Left cardiac atrium (tissue), 4 donors: ENCODE data around the gene ARMC5. TPM values are rescaled to one million over a fixed set of nuclear protein-coding genes. Genes with fewer than 3 reads are reported as not detected.

Experiments used
- ATAC-seq, 2 donors: fragments of 200-7000 bp; cut with Tn5 transposase; one replicate each; pipeline ENCODE4 v1.9.1; 2020; ENCODE audit warnings: mild to moderate bottlenecking in 2 of 2, moderate library complexity in 2 of 2
- DNase-seq: peaks from one replicate; pipeline ENCODE4 v3.0.0-alpha.2; 2020
- intact Hi-C, 2 donors: fragments of 100-400 bp; cut with DNase I; formaldehyde crosslinking; loops; one replicate each; pipeline versions ENCODE4 v1.14.1 to v1.15.1; 2022 to 2023
- total RNA-seq, 2 donors: library from RNA; stranded (reverse); fragmentation: NEBNext Ultra II Directional; extraction: Animal tissue kit (Norgen Biotek cat#: 25700); gene quantifications; one replicate each; pipeline ENCODE4 v1.2.1, GENCODE V29; 2021
- donor health status: DM: no; HTN: yes; CAD: no.
- donor health status: DM: no; HTN: yes; CAD: no; lungs with severe emphysema.
- donor health status: DM: yes; HTN: yes; CAD: no.
- donor health status: Dilated cardiomyopathy.

ARMC5 gene
- total RNA-seq, 2 donors from 2014 or later: 7.0 to 8.9 TPM

- DNase-seq: no peak
- intact Hi-C loops: loop anchor here in 1 of 2 donors (10.0 kb wide), 1 partner anchor 408 kb away; no protein-coding TSS in a partner anchor
- no peak for ATAC-seq
Measured at GRCh38 chr16:31456988-31457360, 2.3 kb upstream of the ARMC5 start.

GRCh38 chr16:31458073-31458843 lies 1.0 kb upstream of the ARMC5 start:
- intact Hi-C loops: loop anchor here in 1 of 2 donors (10.0 kb wide), 1 partner anchor 407 kb away; no protein-coding TSS in a partner anchor
- peak; percentile 2 to 4 for ATAC-seq
- peak; percentile 75 for DNase-seq

GRCh38 chr16:31459687-31460581 lies 633 bp downstream of the ARMC5 start:
- peak; percentile 100 for DNase-seq
- intact Hi-C loops: loop anchor here in 1 of 2 donors (10.0 kb wide), 1 partner anchor 405 kb away; no protein-coding TSS in a partner anchor
- peak; percentile 91 for ATAC-seq

GRCh38 chr16:31460582-31461002 lies 1.3 kb downstream of the ARMC5 start:
- intact Hi-C loops: no loop called here
- ATAC-seq (no peak), DNase-seq (no peak)

- ATAC-seq: no peak
- intact Hi-C loops: no loop called here
Measured at GRCh38 chr16:31461201-31461920, 2.1 kb downstream of the ARMC5 start.

GRCh38 chr16:31461921-31462804 lies 2.9 kb downstream of the ARMC5 start:
- intact Hi-C loops: no loop called here
- ATAC-seq: no peak
- DNase-seq: no peak

More at GRCh38 chr16:31461201-31461920, 2.1 kb downstream of the ARMC5 start:
- DNase-seq: no peak

- ATAC-seq (no peak), DNase-seq (no peak)
- intact Hi-C loops: no loop called here
Measured at GRCh38 chr16:31464348-31464769, 5.1 kb downstream of the ARMC5 start.

GRCh38 chr16:31464781-31465260 lies 5.5 kb downstream of the ARMC5 start:
- no peak for ATAC-seq
- intact Hi-C loops: no loop called here
- DNase-seq: no peak

- intact Hi-C loops: no loop called here
- no peak for ATAC-seq
- no peak for DNase-seq
Measured at GRCh38 chr16:31465788-31466370, 6.6 kb downstream of the ARMC5 start.

- ATAC-seq (no peak), DNase-seq (no peak)
Measured at GRCh38 chr16:31466381-31466841, 7.1 kb downstream of the ARMC5 start.

GRCh38 chr16:31467151-31467773 lies 8.0 kb downstream of the ARMC5 start:
- ATAC-seq: no peak
- intact Hi-C loops: no loop called here
- no peak for DNase-seq

More at GRCh38 chr16:31466381-31466841, 7.1 kb downstream of the ARMC5 start:
- intact Hi-C loops: no loop called here

- no peak for DNase-seq
- intact Hi-C loops: no loop called here
- no peak for ATAC-seq
Measured at GRCh38 chr16:31467858-31468257, 8.6 kb downstream of the ARMC5 start.

- ATAC-seq: no peak
- intact Hi-C loops: no loop called here
- no peak for DNase-seq
Measured at GRCh38 chr16:31470615-31471014, 11.3 kb downstream of the ARMC5 start.

GRCh38 chr16:31471241-31471874 lies 12.1 kb downstream of the ARMC5 start:
- no peak for DNase-seq
- intact Hi-C loops: no loop called here
- ATAC-seq: no peak

GRCh38 chr16:31471875-31472708 lies 12.8 kb downstream of the ARMC5 start, which contains the start of gene TGFB1I1:
TSS of gene TGFB1I1 (plus strand) at chr16:31472152. CDS start at chr16:31472189, 37 bp downstream.
- intact Hi-C loops: no loop called here
- DNase-seq (peak; percentile 82), ATAC-seq (peak; percentile 70 to 77)

GRCh38 chr16:31472709-31473203 lies 13.5 kb downstream of the ARMC5 start:
- intact Hi-C loops: no loop called here
- peak; percentile 91 to 92 for ATAC-seq
- peak; percentile 93 for DNase-seq
